ENCODE measurements around the gene EAF1.
"Not testable (repeated sequence)": the region's sequence is repeated elsewhere in the genome, so short reads cannot be mapped to it uniquely, and the experiment has no call there.

Gene EAF1

DNA sequence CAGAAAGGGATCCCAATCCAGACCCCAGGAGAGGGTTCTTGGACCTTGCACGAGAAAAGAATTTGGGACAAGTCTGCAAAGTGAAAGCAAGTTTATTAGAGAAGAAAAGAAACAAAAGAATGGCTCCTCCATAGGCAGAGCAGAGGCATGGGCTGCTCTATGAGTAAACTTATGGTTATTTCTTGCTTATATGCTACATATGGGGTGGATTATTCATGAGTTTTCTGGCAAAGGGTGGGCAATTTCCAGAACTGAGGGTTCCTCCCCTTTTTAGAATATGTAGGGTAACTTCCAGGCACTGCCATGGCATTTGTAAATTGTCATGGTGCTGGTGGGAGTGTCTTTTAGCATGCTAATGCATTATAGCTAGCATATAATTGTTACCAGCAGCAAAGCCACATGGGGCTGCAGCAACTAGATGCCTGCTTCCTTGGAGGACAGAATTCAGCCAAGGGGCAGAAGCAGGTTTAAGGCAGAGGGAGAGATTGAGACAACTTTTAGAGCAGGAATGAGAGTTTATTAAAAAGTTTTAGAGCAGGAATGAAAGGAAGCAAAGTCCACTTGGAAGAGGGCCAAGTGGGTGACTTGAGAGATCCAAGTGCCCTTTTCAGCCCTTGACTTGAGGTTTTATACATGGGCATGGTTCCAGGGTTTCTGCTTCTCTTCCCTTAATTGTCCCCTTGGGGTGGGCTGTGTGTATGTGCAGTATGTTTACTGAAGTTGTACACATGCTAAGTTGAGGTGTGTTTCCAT is 41.3 kb upstream of the EAF1 start:
- no peaks in the 10 kb centered on the region for H3K36me3 ChIP-seq
- H3K4me3 ChIP-seq (ENCODE audit: low read depth, low read length), result no peak overlapping the region
- DNase-seq, result no peak
- H3K9me3 ChIP-seq (ENCODE audit: severe bottlenecking), result no peaks in the 10 kb centered on the region
- H3K27me3 ChIP-seq (ENCODE audit: insufficient read depth, low read depth, severe bottlenecking), result no peaks in the 10 kb centered on the region
- TF ChIP-seq CTCF (IDR thresholded peaks at IDR 0.05; ENCODE audit: low read depth, low read length), result no peak
- H3K27ac ChIP-seq, result no peak overlapping the region

DNA sequence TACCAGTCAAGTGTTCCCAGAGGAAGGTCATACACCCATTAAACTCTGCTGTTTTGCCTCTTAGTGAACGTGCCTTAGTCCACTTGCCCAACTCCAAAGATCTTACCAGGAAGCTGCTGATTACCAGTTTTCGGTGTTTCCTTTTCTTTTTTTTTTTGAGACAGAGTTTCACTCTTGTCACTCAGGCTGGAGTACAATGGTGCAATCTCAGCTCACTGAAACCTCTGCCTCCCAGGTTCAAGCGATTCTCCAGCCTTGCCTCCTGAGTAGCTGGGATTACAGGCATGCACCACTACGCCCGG is 40.8 kb upstream of the EAF1 start:
- H3K27ac ChIP-seq; DNase-seq; H3K9me3 ChIP-seq (ENCODE audit: severe bottlenecking); H3K36me3 ChIP-seq; H3K27me3 ChIP-seq (ENCODE audit: insufficient read depth, low read depth, severe bottlenecking); H3K4me3 ChIP-seq (ENCODE audit: low read depth, low read length): not testable (repeated sequence)

- TF ChIP-seq CTCF (IDR thresholded peaks at IDR 0.05; ENCODE audit: low read depth, low read length), result no peak
- no peak for DNase-seq
- no peak overlapping the region for H3K27ac ChIP-seq
Measured at GRCh38 chr3:15387171-15387581, 40.2 kb upstream of the EAF1 start.

GRCh38 chr3:15387735-15388134 is 39.7 kb upstream of the EAF1 start:
- H3K4me3 ChIP-seq (ENCODE audit: low read depth, low read length), result no peak overlapping the region
- no peaks in the 10 kb centered on the region for H3K9me3 ChIP-seq (ENCODE audit: severe bottlenecking)
- no peaks in the 10 kb centered on the region for H3K36me3 ChIP-seq
- H3K27me3 ChIP-seq (ENCODE audit: insufficient read depth, low read depth, severe bottlenecking), result no peaks in the 10 kb centered on the region
- no peak for TF ChIP-seq CTCF (IDR thresholded peaks at IDR 0.05; ENCODE audit: low read depth, low read length)
- H3K27ac ChIP-seq, result no peak overlapping the region
- no peak for DNase-seq

More at GRCh38 chr3:15387171-15387581, 40.2 kb upstream of the EAF1 start:
- Histone ChIP-seq H3K27me3 (ENCODE audit: insufficient read depth, low read depth, severe bottlenecking) (no peaks in the 10 kb centered on the region), H3K9me3 (ENCODE audit: severe bottlenecking) (no peaks in the 10 kb centered on the region), H3K36me3 (no peaks in the 10 kb centered on the region), H3K4me3 (ENCODE audit: low read depth, low read length) (no peak overlapping the region)

DNA sequence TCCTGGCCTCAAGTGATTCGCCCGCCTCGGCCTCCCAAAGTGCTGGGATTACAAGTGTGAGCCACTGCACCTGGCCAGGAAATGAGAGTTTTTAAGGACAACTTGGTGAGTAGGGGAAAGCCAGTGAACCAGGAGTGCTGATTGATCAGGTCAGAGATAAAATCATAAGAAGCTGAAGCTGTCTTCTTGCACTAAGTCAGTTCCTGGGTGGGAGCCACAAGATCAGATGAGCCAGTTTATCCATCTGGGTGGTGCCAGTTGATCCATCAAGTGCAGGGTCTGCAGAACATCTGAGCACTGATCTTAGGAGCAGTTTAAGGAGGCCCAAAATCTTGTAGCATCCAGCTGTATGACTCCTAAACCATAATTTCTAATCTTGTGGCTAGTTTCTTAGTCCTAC is 39.1 kb upstream of the EAF1 start:
- not testable (repeated sequence) for H3K36me3 ChIP-seq; H3K4me3 ChIP-seq (ENCODE audit: low read depth, low read length); DNase-seq; H3K27ac ChIP-seq; H3K9me3 ChIP-seq (ENCODE audit: severe bottlenecking); H3K27me3 ChIP-seq (ENCODE audit: insufficient read depth, low read depth, severe bottlenecking)

- Histone ChIP-seq H3K4me3 (ENCODE audit: low read depth, low read length) (no peak overlapping the region), H3K27me3 (ENCODE audit: insufficient read depth, low read depth, severe bottlenecking) (no peaks in the 10 kb centered on the region), H3K27ac (no peak overlapping the region), H3K36me3 (no peaks in the 10 kb centered on the region), H3K9me3 (ENCODE audit: severe bottlenecking) (no peaks in the 10 kb centered on the region)
- DNase-seq, result no peak
- no peak for TF ChIP-seq CTCF (IDR thresholded peaks at IDR 0.05; ENCODE audit: low read depth, low read length)
Measured at GRCh38 chr3:15390460-15390859, 36.9 kb upstream of the EAF1 start.

DNA sequence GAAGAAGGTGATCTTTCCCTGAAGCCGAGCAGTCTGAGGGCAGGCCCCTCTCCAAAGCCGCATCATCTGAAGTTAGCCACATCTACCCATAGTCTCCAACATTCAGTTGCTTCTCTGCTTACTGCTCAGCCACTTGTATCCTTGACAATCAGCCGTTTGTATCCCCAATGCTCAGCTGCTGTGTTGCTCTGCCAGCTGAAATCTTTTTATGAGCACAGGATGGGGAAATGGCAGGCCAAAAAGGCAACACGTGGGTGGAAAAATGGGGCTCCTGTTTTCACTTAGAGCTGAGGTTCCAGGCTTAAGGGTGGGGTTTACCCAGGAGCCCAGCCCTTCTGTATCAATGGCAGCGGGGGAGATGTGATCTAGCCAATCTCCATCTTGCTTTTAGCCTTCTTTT is 36.4 kb upstream of the EAF1 start:
- DNase-seq, result no peak
- no peak for TF ChIP-seq CTCF (IDR thresholded peaks at IDR 0.05; ENCODE audit: low read depth, low read length)

DNA sequence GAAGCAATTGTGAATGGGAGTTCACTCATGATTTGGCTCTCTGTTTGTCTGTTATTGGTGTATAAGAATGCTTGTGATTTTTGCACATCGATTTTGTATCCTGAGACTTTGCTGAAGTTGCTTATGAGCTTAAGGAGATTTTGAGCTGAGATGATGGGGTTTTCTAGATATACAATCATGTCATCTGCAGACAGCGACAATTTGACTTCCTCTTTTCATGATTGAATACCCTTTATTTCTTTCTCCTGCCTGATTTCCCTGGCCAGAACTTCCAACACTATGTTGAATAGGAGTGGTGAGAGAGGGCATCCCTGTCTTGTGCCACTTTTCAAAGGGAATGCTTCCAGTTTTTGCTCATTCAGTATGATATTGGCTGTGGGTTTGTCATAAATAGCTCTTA is 34.1 kb upstream of the EAF1 start:
- H3K27me3 ChIP-seq (ENCODE audit: insufficient read depth, low read depth, severe bottlenecking); H3K9me3 ChIP-seq (ENCODE audit: severe bottlenecking); H3K36me3 ChIP-seq; H3K4me3 ChIP-seq (ENCODE audit: low read depth, low read length); H3K27ac ChIP-seq; DNase-seq: not testable (repeated sequence)

More for the DNA sequence above, 36.4 kb upstream of the EAF1 start:
- Histone ChIP-seq H3K9me3 (ENCODE audit: severe bottlenecking) (no peaks in the 10 kb centered on the region), H3K27me3 (ENCODE audit: insufficient read depth, low read depth, severe bottlenecking) (no peaks in the 10 kb centered on the region), H3K27ac (no peak overlapping the region), H3K4me3 (ENCODE audit: low read depth, low read length) (no peak overlapping the region), H3K36me3 (no peaks in the 10 kb centered on the region)
